GM18505 (cell line): ENCODE measurements around the gene DUS1L.
"Not testable (repeated sequence)": the region's sequence is repeated elsewhere in the genome, so short reads cannot be mapped to it uniquely, and the experiment has no call there.

Source experiments
- ATAC-seq: cut with Tn5 transposase; IDR thresholded peaks from one replicate; pipeline ENCODE4 v1.9.1; 2021; ENCODE audit not compliant: unreplicated experiment
- POLR2A ChIP-seq: IDR thresholded peaks from 4 replicates; pipeline ENCODE4 v1.6.1; 2011; ENCODE audit warnings: borderline replicate concordance; ENCODE audit not compliant: insufficient read depth, insufficient read length; ENCODE audit errors: extremely low read depth

DUS1L gene

GRCh38 chr17:82049106-82049505 is 16.5 kb downstream of the DUS1L start:
- no peak for ATAC-seq
- no peak for TF ChIP-seq POLR2A

- no peak for TF ChIP-seq POLR2A
- no peak for ATAC-seq
Measured at GRCh38 chr17:82048571-82048971, 17.0 kb downstream of the DUS1L start.

- TF ChIP-seq POLR2A: no peak
- ATAC-seq: no peak
Measured at GRCh38 chr17:82047914-82048570, 17.6 kb downstream of the DUS1L start.

GRCh38 chr17:82047379-82047778 is 18.2 kb downstream of the DUS1L start:
- no peak for TF ChIP-seq POLR2A
- no peak for ATAC-seq

GRCh38 chr17:82046903-82047302 is 18.7 kb downstream of the DUS1L start:
- TF ChIP-seq POLR2A: no peak
- ATAC-seq: no peak

- no peak for TF ChIP-seq POLR2A
- ATAC-seq: no peak
Measured at GRCh38 chr17:82045936-82046484, 19.6 kb downstream of the DUS1L start.

- no peak for TF ChIP-seq POLR2A
- ATAC-seq: no peak
Measured at GRCh38 chr17:82043507-82043906, 22.1 kb downstream of the DUS1L start.

- TF ChIP-seq POLR2A: no peak
- no peak for ATAC-seq
Measured at GRCh38 chr17:82042649-82043048, 23.0 kb downstream of the DUS1L start.

- no peak for TF ChIP-seq POLR2A
- no peak for ATAC-seq
Measured at GRCh38 chr17:82041144-82041814, 24.3 kb downstream of the DUS1L start.

- no peak for ATAC-seq
- no peak for TF ChIP-seq POLR2A
Measured at GRCh38 chr17:82039695-82040299, 25.8 kb downstream of the DUS1L start.

GRCh38 chr17:82038796-82039409 is 26.7 kb downstream of the DUS1L start:
- ATAC-seq: not testable (repeated sequence)

- no peak for TF ChIP-seq POLR2A
- no peak for ATAC-seq
Measured at GRCh38 chr17:82037889-82038195, 27.8 kb downstream of the DUS1L start.

- ATAC-seq: peak; percentile 76
- peak; percentile 94 for TF ChIP-seq POLR2A
Measured at GRCh38 chr17:82037092-82037888, 28.3 kb downstream of the DUS1L start, which contains the start of gene DCXR. TSS of gene DCXR (minus strand) at chr17:82037697. CDS start at chr17:82037682, 15 bp downstream.
